Activated CD4-positive, alpha-beta T cell treated with anti-CD3 and anti-CD28 coated beads, Interleukin-2, amount 50 U/mL, for 4 hours (primary cell): ENCODE measurements around the gene BIN2.

Source experiments
- DNase-seq, 2 experiments: peaks; one replicate each; pipeline ENCODE4 v3.0.0-alpha.2; 2020

BIN2 gene

DNA sequence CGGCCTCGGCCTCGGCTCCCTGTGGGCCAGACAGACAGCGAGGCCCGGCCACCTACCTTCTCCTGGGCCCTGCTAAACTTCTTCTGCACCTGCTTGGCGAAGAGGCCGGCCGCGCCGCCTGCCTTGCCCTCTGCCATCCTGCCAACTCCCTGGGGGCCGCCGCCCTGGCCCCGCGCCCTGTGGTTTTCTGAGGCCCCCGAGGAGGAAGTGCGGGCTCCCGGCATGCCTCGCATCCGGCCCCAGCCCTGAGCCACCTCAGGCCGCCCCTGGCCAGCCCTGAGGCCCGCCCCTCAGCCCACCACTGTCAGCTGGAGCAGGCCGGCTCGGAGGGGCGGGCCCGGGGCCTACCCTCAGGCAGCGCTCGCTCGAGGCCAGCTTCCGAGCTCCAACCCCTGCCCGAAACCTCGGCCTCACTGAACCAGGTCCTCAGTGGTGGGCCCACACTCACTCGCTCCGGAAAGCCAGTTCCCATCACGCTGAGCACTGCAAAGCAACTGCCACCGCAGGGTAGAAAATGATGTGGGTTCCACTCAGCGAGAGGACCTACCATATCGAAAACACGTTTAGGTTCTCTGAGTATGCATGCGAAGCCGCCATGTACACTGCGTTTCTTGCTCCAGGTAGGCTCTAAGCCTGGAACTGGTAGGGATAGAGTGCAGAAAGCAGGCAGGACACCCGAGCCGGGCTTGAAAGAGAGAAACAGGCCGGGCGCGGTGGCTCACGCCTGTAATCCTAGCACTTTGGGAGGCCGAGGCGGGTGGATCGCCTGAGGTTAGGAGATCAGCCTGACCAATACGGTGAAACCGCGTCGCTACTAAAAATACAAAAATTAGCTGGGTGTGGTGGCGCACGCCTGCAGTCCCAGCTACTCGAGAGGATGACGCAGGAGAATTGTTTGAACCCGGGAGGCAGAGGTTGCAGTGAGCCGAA, at the start of gene BIN2:
Gene BIN2, minus strand, starts transcription at position 209 of the 930 bp plus-strand sequence. Its CDS starts 72 bp downstream, at position 137.
- peak; percentile 26 to 30 for DNase-seq

DNA sequence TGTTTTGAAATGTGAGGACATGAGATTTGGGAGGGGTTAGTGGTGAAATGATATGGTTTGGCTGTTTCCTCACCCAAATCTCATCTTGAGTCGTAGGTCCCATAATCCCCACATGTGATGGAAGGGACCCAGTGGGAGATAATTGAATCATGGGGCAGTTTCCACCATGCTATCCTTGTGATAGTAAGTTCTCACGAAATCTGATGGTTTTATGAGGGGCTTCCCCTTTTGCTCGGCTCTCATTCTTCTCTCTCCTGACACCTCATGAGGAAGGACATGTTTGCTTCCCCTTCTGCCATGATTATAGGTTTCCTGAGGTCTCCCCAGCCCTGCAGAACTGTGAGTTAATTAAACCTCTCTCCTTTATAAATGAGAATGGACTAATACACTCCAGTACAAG, 49.2 kb upstream of the BIN2 start:
- no peak for DNase-seq

DNA sequence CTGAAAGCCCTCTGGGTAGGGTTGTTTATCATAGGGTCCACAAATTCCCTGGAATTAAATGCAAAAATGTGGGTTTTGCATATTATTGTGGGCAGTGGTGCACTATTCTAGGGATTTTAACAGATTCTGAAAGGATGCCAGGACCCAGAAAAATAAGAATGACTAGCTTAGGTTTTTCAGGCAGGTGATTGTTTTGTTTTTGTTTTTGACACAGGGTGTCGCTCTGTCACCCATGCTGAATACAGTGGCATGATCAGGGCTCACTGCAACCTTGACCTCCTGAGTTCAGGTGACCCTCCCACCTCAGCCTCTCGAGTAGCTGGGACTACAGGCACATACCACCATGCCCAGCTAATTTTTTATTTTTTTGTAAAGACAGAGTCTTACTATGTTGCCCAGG, 48.0 kb upstream of the BIN2 start:
- DNase-seq = no peak

DNA sequence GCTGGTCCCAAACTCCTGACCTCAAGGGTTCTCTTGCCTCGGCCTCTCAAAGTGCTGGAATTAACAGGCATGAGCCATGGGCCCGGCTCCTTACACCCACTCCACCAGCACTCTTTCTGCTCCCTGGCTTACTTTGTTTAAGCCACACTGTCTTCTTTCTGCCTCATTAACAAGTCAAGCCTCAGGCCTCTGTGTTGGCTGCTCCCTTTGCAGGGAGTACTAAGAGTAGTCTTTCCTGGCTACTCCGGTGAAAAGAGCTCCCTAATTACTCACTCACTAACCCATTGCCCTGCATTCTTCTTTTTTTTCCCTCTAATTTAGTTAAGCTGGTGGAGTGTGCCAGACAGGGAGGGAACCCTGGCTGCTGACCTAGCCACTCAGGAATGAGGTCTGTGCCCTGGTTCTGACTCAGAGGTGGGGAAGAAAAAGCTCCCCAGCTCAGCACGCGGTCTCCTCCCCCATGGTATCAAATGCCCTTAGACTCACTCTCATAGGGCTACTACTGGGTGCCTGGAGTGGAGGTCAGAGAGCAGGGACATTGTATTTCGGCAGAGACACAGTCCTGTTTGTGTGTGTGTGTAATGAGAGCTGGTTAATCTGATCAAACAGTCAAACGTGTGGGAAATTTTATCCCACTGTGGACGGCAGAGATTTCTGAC, 47.5 kb upstream of the BIN2 start:
- no peak for DNase-seq

DNA sequence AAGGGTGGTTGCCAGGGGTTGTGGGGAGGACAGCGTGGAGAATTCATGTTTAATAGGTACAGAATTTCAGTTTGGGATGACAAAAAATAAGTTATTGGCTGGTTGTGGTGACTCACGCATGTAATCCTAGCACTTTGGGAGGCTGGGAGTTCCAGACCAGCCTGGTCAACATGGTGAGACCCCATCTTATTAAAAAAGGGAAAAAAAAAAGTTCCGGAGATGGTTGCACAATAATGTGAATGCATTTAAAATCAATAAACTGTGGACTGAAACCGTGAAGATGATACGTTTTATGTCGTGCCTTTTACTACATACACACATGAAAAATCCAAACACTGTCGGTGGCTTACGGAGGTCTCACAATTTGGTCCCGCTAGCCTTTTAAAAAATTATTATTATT, 46.7 kb upstream of the BIN2 start:
- no peak for DNase-seq

DNA sequence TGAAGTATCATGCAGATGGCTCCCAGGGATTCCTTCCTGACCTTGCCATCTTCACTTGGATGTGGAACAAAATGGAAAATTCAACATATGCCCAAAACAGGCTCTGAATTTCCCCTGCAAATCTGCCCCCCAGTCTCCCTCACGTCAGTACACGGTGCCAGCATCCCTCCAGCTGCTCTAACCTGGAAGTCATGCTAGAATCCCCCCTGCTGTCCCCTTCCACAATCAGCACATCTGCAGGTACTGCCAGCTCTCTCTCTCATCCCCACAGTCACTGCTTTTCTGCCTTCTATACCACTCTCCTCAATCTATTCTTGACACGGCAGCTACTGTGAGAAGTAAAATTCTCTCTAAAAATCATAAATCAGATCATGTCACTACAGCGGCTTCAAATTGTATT, 45.6 kb upstream of the BIN2 start:
- DNase-seq = no peak

DNA sequence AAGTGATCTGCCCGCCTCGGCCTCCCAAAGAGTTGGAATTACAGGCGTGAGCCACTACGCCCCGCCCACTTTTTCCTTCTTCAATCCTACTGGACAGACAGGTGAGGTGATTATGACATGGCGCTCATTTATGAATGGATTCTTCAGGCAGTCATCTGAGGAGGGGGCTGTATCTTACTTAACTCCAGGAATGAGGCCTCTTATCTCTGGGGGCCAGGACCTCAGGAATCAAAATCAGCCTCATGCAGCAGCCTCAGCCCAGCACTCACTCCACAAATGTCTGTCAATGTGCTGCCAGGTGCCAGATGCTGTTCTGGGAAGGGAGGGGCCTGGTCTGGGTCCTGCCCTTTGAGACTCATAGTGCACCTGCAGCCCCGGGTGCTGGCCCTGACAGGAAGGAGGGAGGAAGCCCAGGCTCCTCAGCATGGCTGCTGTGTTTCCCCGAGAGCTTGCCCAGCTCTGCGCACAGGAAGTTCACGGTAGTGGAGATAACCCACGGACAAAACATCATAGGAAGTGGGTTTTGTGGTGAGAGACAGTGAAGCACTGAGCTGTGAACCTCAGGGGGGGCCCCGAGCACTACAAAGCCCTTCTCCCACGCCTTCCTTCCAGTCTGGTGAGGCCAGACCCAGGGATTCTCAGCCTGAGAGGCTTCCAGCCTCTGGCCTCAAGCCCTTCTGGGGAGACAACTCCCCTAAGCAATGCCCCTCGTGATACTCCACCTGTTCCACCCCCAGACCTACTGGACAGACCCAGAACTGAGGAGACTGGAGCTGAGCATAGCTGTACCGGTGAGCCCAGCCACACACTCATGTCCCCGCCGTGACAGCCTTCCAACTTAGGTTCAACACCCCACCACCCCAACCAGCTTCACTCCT, 44.9 kb upstream of the BIN2 start:
- peak; percentile 72 to 80 for DNase-seq

DNA sequence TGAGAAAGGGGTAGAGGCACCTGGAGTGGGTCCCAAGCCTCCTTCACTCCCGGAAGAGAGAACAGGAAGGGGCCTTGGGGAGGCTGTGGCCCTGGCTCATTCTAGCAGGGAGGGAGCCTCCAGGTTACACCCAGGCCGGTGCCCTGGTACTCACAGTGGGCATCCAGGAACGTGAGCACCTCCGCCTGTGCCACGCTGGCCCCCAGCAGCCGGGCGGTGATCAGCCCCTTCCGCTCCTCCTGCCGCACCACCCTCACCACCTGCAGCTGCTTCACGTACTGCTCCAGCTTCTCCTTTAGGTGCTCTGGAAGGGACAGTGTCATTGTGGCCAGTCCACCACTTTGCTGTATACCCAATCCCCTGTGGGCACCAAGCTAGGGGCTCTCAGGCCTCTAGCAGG, 41.3 kb upstream of the BIN2 start:
- no peak for DNase-seq

DNA sequence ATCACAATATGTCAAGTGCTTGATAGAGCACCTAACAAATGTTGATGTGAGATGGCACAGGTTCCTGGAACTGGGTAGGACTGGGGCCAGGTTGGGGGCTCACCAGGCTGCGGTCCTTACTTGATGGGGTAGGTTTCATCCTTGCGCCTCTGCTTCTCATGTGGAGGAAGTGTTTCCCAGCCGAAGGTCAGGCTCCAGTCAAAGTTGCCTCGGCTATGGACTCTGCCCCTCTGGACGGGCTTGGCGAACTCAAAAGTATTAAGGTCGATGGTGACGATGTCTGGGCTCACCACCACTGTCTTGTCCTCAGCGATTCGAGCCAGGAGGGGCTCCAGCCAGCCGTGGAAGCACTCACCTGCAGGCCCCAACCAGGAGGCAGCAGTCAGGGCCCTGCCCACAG, 40.0 kb upstream of the BIN2 start:
- DNase-seq = no peak

DNA sequence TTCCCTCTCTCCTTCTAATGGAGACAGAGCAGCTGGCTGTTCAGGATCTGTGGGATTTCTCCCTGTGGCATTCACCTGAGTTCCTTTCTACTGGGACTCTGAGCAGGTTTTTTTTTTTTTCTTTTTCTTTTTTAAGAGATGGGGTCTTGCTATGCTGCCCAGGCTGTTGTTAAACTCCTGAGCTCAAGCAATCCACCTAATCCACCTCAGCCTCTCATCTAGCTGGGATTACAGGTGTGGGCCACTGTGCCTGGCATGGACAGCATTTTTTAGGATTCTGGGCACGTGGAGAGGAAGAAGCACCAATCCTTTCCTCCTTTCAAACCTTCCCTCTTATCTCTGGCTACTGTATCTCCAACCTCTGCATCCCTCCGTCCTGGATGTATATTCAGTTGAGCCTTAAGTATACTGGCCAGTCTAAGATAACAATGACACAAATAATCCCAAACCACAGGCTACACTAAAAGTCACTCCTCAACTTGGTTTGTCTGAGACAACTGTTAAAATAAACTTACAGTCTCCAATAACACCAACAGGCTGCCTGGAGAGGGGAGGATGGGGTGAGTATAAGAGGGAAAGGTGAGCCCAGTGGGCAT, 38.9 kb upstream of the BIN2 start:
- DNase-seq = no peak

DNA sequence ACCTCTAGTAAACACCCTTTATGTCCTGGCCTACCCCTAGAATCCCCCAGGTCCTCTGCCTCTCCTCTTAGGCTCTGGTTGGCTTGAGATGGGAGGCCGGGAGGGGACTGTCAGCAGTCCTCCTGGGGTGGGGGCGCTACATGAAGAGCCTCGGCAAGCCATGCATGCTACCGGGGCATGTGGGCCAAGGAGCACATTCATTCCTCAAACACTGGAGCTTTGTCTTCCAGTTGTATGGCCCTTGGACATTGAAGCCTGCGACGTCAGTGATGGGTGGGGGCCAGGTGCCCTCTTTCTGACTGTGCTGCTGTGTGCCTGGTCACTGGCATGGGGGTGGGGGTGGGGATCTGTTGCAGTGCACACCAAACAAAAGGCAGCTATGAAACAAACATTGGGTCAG, 38.3 kb upstream of the BIN2 start:
- DNase-seq = no peak

DNA sequence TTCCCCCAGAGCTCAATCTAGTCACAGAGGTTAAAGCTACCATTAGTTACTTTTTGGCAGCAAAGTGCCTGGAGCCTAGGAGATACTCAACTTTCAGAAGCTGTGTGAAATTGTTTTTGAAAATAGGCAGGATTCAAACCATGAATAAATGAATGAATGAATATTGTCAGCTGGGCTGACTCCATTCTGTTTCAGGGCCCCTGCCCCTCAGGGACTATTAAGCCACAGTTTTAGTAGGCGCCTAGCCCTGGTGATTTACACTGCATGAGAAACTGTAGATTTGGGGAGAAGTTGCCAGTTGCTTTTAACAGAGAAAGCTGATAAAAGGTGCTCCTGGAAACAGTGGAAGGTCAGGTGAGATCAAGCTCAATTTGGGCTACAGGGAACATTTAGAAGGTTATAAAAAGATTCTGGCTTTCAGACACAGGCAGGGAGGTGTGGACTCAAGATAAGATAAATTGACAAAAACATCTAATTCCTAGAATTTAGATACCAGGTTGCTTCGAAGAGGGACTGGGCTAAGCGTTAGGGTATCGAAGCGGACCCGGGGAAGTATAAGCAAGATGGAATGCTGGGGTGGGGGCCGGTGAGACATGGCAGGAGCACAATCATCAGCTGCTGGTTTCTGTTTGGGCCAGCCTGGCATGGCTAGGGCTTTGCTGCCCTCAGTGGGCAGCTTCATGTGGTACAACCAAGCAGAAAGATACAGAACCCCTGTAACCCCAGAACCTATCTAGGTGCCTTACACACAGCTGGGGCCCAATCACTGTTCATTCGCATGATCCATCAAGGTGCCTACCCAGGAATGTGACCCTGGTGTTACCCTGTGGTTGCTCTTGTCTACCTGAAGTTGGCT, 37.4 kb upstream of the BIN2 start:
- no peak for DNase-seq

DNA sequence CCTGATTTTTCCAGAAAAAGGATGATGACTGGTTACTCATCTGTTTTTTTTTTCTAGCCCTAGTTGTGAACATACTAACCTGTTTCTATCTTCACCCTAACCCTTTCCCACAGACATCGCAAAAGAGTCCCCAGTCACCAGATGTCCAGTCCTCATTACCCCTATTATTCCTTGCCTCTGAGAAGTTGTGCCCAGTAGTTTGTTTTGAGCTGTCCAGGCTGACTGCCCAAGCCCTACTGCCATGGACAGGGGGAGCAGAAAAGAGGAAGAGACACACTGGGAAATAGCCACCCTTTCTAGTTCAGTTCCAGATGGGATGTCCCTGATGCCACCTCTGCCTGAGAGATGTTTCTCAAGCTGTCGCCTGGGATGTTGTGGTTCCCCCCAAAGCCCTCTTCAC, 36.3 kb upstream of the BIN2 start:
- DNase-seq = no peak

DNA sequence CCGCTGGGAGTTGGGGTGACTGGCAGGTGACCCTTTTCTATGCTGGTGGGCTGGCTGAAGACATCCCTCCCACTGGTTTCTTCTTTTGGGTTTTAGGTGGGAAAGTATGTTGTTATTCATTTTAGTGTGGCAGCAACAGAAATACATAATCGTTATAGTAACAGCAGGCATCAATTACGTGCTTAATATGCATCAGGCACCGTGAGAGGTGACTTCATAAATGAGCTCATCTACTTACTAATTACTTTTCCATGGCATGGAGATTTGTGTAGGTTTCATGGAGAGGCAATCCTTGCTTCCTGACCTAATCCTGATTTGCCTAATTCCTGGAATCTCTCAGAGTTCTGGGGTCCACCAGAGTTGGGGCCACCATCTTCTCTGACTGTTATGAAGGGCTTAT, 35.9 kb upstream of the BIN2 start:
- no peak for DNase-seq

DNA sequence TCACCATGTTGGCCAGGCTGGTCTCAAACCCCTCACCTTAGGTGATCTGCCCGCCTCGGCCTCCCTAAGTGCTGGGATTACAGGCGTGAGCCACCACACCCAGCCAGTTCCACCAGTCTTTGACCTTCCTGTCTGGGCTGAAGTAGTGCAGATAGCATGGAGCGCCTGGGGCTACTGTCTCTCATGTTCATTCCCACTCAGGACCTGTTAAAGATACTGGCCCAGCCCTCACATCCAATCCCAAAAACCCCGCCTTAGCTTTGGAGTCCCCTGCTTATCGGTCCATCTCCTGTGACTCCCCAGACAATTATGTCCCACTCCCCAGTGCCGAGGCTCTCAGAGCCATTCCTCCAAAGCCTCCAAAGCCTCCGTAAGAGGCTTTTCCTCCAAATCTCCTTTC, 34.5 kb upstream of the BIN2 start:
- DNase-seq = no peak

DNA sequence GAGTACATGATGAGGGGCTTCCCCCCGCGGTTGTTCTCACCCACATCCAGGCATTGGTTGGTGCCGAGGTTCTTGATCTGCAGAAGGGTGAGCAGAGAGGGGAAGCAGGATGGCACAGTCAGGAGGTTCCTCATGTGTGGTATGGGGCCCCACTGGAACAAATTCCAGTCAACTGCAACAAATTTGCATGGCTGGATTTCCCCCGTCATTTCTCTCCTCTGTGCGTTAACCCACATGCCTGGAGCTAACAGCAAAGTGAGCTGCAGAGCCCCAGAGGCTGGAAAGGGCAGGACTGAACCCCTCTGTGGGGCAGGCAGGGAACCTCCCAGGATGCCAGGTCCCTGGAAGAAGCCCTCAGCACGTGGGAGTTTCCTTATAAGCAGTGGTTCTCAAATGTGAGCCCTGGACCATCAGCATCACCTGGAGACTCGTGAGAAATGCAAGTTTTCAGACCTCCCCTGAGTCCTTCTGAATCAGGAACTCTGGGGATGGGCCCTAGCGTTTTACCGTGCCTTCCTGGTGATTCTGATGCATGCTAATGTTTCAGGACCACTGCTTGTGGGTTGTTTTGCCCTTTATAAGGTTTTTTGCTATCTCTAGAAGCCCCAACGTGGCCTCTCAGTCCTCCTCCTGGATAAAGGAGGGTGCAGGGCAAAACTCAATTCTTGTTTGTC, 33.5 kb upstream of the BIN2 start:
- no peak for DNase-seq

DNA sequence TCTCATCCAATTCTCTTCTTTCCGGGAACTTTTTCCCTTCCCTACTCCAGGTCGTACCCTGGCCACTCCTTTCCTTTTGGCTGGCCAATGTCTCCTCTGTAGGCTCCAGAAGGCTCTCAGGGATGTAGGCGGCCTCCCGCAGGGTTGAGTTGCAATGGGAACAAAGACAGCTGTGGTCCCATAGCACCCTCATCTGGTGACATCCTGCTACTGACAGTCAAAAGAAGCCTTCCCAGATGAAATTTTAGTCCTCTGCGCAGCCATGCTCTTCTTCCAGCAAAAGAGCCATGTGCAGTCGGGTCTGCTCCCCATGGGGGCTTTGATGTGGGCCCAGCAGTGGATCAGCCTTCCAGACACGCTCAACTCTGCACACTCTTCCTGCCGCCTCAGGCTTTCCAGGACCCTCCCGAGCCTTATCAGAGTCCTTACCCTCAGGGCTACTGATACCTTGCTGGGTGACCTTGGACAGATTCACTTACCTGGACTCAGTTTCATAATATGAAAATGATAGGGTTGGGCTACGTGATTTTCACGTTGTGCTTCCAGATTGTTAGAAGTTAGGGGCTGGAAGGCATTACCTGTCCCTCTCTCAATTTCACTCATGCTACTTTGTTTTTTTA, 28.0 kb upstream of the BIN2 start:
- peak; percentile 24 for DNase-seq

DNA sequence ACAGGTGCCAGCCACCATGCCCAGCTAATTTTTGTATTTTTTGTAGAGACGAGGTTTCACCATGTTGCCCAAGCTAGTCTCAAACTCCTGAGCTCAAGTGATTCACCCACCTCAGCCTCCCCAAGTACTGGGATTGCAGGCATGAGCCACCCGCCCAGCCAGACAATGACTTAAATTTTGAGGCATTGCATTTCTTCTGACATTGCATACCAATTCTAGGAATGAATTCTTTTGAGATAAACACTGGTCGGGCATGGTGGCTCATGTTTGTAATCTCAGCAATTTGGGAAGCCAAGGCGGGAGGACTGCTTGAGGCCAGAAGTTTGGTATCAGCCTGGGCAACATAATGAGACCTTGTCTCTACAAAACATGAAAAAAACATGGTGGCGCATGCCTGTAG, 25.1 kb upstream of the BIN2 start:
- no peak for DNase-seq

DNA sequence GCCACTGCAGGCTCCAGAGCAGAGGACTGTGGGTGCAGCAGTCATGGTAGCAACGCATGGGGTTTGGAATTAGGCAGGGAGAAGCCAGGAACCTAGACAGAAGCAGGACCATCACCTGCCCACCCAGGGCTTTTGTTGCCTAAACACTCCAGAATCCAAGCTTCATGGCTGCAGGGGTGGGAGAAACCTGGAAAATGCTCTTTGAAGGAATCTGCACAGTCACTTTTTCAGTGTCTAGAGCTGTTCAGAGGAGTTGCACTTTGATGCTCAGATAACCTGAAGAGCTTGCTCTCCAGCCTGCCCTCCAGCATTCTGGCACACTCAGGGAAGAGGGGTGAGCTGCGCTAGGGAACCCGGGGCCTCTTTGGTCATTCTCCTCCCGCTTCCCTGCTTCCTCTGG, 24.1 kb upstream of the BIN2 start:
- DNase-seq = no peak

DNA sequence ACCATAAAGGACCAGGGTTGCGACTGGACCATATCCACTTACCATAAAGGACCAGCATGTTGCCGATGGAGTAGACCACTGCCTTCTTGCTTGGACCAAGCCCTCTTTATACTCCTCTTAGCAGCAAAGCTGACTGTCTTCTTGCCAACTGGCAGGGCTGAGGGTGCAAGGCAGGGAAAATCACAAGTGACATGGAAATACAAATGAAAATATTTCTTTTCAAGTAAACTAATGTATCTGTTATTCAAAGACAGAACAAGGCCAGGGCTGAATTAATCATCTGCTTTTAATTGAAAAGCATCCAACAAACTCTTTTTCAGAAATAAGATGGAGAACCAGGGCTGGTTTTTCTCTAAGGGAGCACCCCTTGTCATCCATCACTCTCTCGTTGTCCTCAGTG, 22.6 kb upstream of the BIN2 start, which contains the start of gene CELA1:
Gene CELA1, minus strand, starts transcription at position 99 of the 400 bp plus-strand sequence. Its CDS starts 41 bp downstream, at position 58.
- no peak for DNase-seq

DNA sequence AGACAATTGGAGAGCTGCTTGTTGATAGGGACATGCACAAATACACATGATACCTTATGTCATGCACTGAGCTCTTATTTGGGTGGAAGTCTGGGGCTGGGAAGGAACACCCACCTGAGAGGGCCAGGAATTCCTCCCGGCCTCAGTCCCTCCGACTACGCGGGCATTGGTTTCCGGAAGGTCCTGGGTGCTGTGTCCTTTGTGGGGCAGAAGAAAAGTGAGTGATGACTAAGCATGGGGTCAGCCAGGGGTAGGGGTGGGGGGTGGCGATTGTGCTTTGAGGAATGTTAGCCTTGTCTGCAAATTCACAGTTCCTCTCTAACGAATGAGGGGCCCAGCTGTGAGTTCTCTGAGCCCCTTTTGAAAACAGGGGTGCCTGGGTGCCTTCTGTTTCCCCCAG, 21.7 kb upstream of the BIN2 start:
- DNase-seq = no peak
